Measurements from ENCODE around the gene ZFHX3. TPM values are rescaled to one million over a fixed set of nuclear protein-coding genes. Genes with fewer than 3 reads are reported as not detected.

The ZFHX3 gene
- total and polyA plus RNA-seq, 2 of the 8 experiments (the other 6 are each of a cell fraction or from before 2014, with no cell fraction given): 0.08 to 0.99 TPM

GRCh38 chr16:73050201-73051099 is 2.5 kb upstream of the ZFHX3 start:
- H3K36me3 ChIP-seq (ENCODE audit: control insufficient read depth in 2 of 4, insufficient read depth in 4 of 4, low read length in 3 of 4): no peaks in the 10 kb centered on the region
- no peak overlapping the region for H4K91ac ChIP-seq (replicated peaks; ENCODE audit: insufficient read length, low read length)
- peak overlapping the region in 1 of 2 experiments; percentile 37; a peak in 2 of 4 replicates for H3K4me2 ChIP-seq (ENCODE audit: insufficient read depth in 1 of 2, low read depth in 2 of 2, low read length in 2 of 2)
- H2BK15ac ChIP-seq (ENCODE audit: low read length): 0 out of 2 replicates have a peak overlapping the region, but pooled peaks have one; percentile 36
- H2AK5ac ChIP-seq (ENCODE audit: low read depth, low read length): no peak overlapping the region
- H3K9me3 ChIP-seq (ENCODE audit: insufficient read depth in 2 of 2, low read depth in 1 of 2, low read length in 1 of 2): no peaks in the 10 kb centered on the region
- H3K4me1 ChIP-seq (replicated peaks in 1 of 4; ENCODE audit: control insufficient read depth in 3 of 4, insufficient read depth in 4 of 4, low read length in 3 of 4): peaks cover 22 to 47% (median 30%) of the 10 kb centered on the region in 4 experiments
- H2BK20ac ChIP-seq (ENCODE audit: low read length): no peak overlapping the region
- H4K8ac ChIP-seq (ENCODE audit: extremely low read depth, insufficient read depth, low read length): no peak overlapping the region
- DNase-seq (ENCODE audit: low read depth in 1 of 2, low spot score in 2 of 2) (no peak), FAIRE-seq (no peak)
- no peak overlapping the region for H2BK5ac ChIP-seq (ENCODE audit: low read depth, low read length)
- POLR2A ChIA-PET (ENCODE audit: partially characterized antibody): interaction anchor here (1.3 to 1.9 kb wide), 4 partner anchors 13 to 21 kb away, joined by 4 to 8 read pairs (median 4); no protein-coding TSS in a partner anchor
- no peaks in the 10 kb centered on the region for H3K79me2 ChIP-seq (ENCODE audit: control insufficient read depth in 1 of 2, insufficient read depth in 2 of 2, low read length in 2 of 2)
- H3K23me2 ChIP-seq (ENCODE audit: low read depth, low read length): peaks cover 16% of the 10 kb centered on the region; the same call in 1 of the 2 replicates
- no peak overlapping the region for H3K4me3 ChIP-seq (ENCODE audit: extremely low read depth in 1 of 4, insufficient read depth in 2 of 4, low read depth in 3 of 4, low read length in 4 of 4)
- CTCF ChIA-PET (ENCODE audit: partially characterized antibody): interaction anchor here (0.9 to 5.7 kb wide), 14 partner anchors 10 to 218 kb away, joined by 3 to 24 read pairs (median 5); no protein-coding TSS in a partner anchor
- no peak overlapping the region for H2BK120ac ChIP-seq (replicated peaks; ENCODE audit: low read depth, low read length)
- no peaks in the 10 kb centered on the region for H3K79me1 ChIP-seq (ENCODE audit: low read depth, low read length)
- no peak overlapping the region for H3K56ac ChIP-seq (replicated peaks; ENCODE audit: insufficient read length, low read depth, low read length)
- peaks cover 23 to 25% of the 10 kb centered on the region in 2 experiments for H4K20me1 ChIP-seq (replicated peaks in 1 of 2; ENCODE audit: control insufficient read depth in 1 of 2, insufficient read depth in 2 of 2, low read length in 2 of 2)
- H3K27me3 ChIP-seq (replicated peaks in 1 of 4; ENCODE audit: control insufficient read depth in 3 of 4, extremely low read depth in 1 of 4, insufficient read depth in 3 of 4, low read length in 3 of 4): peaks cover 51 to 95% (median 88%) of the 10 kb centered on the region in 4 experiments
- 13% methylated on average over 11 of the region's 11 CpGs; no CpG with 5 or more reads in 1 of the 2 experiments for WGBS, 2 experiments (ENCODE audit: extremely low coverage in 1 of 2, insufficient coverage in 1 of 2, insufficient read length in 1 of 2, insufficient replicate concordance in 2 of 2, low coverage in 1 of 2, low lambda C conversion rate in 2 of 2, missing lambda C conversion rate in 1 of 2)
- H3K4ac ChIP-seq (replicated peaks; ENCODE audit: insufficient read length, low read depth, low read length): no peak overlapping the region
- H3K27ac ChIP-seq (ENCODE audit: low read depth, low read length): no peak overlapping the region
- H3K9ac ChIP-seq (replicated peaks in 1 of 4; ENCODE audit: extremely low read depth in 1 of 4, low read depth in 3 of 4, low read length in 3 of 4): no peak overlapping the region
- no peak overlapping the region for H2AFZ ChIP-seq (ENCODE audit: low read length)
- 0 out of 2 replicates have a peak overlapping the region, but pooled peaks have one; percentile 44 for H2BK12ac ChIP-seq (ENCODE audit: low read depth, low read length)
- H3K23ac ChIP-seq (ENCODE audit: insufficient read length): no peak overlapping the region
- no peak overlapping the region for H3K14ac ChIP-seq (ENCODE audit: insufficient read length)
- no peak overlapping the region for H4K5ac ChIP-seq (ENCODE audit: insufficient read length, low read depth, low read length)
- no peak overlapping the region for H3K18ac ChIP-seq (ENCODE audit: extremely low read depth, low read length)
- TF ChIP-seq SP1 (IDR thresholded peaks at IDR 0.05; ENCODE audit: low read depth, low read length) (0 out of 2 replicates have a peak, but pooled peaks have one; percentile 7), TEAD4 (IDR thresholded peaks at IDR 0.05; ENCODE audit: low read depth, low read length) (no peak), CBX8 (IDR thresholded peaks at IDR 0.05; ENCODE audit: borderline replicate concordance, low read depth, low read length) (0 out of 2 replicates have a peak, but pooled peaks have one; percentile 5), SUZ12 (IDR thresholded peaks at IDR 0.05; ENCODE audit: low read length) (peak; percentile 51; the same call in 1 of the 2 replicates), BRCA1 (IDR thresholded peaks at IDR 0.05; ENCODE audit: low read depth, low read length) (no peak), GTF2F1 (IDR thresholded peaks at IDR 0.05; ENCODE audit: borderline replicate concordance, low read depth, low read length) (no peak), EZH2 (IDR thresholded peaks at IDR 0.05; ENCODE audit: low read depth, low read length, severe bottlenecking) (peak; percentile 26)
- TF ChIP-seq, protein P1, sequence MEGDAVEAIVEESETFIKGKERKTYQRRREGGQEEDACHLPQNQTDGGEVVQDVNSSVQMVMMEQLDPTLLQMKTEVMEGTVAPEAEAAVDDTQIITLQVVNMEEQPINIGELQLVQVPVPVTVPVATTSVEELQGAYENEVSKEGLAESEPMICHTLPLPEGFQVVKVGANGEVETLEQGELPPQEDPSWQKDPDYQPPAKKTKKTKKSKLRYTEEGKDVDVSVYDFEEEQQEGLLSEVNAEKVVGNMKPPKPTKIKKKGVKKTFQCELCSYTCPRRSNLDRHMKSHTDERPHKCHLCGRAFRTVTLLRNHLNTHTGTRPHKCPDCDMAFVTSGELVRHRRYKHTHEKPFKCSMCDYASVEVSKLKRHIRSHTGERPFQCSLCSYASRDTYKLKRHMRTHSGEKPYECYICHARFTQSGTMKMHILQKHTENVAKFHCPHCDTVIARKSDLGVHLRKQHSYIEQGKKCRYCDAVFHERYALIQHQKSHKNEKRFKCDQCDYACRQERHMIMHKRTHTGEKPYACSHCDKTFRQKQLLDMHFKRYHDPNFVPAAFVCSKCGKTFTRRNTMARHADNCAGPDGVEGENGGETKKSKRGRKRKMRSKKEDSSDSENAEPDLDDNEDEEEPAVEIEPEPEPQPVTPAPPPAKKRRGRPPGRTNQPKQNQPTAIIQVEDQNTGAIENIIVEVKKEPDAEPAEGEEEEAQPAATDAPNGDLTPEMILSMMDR (IDR thresholded peaks at IDR 0.05; ENCODE audit: control extremely low read depth in 1 of 3, insufficient read depth in 1 of 3, low read depth in 1 of 3, low read length in 3 of 3): no peak
